Activated T-cell treated with anti-CD3 and anti-CD28 coated beads for 48 hours (primary cell): ENCODE data around the gene SH3PXD2A.

ENCODE experiments used
- DNase-seq: peaks from one replicate; pipeline ENCODE4 v3.0.0-alpha.2; 2020; ENCODE audit warnings: low read depth

SH3PXD2A gene

DNA sequence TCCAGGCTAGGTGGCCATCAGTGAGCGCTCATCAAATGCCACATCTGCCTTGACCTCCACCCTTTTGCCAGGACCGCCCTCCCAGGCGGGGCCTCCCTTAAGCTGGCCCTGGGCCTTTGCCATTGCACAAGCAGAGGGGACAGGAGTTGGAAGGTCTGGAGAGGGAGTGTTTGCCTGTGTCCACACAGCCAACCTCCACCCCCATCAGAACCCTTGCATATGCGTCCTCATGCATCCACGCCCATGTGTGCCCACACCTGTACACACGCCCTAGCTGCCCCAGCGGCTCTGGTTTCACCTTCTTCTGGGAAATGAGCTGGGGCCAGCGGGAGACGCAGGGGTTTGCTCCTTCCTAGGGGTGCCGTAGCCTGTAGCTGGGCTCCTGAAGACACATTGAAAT, 297.9 kb downstream of the SH3PXD2A start:
- DNase-seq: no peak

DNA sequence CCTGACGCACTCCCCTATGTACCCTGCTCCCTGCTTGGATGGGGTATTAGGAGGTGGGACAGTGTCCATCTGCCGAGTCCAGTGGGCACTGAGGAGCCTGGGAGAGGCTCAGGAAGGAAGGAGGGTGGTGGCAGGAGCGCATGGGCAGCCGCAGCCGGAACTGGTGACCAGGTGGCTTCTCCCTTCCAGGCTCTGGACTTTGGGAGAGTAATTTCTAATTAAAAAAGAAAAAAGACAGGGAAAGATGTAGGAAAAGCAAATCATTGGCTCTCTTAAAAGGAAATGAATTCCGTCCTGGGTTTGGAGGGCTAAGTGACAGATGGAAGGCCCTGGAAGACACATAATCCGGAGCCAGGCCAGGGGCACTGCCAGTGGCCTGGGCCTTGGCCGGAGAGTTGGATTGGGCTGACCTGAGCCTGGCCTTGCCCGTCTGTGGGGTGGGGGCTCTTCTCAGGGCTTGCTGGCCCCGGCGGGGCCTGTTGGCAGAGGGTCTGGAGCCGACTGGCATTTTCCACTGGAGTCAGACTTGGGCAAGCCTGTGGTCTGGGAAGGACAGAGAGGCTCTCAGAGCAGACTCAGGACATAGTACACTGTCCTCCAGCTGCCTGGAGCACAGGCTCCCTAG, 298.9 kb downstream of the SH3PXD2A start:
- no peak for DNase-seq

DNA sequence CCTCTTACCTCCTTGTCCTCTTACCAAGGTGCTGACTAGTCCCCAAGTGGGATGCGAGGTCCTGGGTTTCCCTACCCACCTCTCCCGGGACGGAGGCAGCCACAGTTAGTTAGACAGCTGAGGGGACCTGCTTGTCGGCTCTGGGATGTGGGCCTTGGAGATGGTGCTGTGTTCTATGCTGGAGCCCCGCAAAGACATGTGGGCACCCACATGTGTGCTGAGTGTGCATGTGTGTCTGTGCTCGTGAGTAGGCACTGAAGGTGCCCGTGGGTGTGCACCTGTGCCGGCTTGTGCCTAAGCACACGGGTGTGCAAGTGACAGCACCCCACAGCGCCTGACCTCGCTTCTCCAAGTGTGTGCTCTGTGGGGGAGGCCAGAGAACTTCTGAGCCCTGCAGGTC, 299.7 kb downstream of the SH3PXD2A start:
- no peak for DNase-seq

DNA sequence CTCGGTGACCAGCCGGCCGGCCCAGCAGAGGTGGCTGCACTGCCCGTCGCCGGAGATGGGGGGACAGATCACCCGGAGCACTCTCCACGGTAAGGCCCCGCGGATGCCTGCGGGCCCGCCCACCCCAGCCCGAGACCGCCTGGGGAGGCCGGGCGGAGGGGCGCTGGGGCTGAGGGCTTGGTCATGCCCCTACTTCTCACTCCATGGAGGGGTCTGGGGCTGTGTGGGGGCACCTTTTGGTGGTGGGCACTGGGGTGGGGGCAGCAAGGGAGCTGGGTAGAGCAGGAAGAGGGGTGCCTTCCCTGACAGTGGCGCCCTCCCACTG, 300.1 kb downstream of the SH3PXD2A start:
- DNase-seq: no peak

DNA sequence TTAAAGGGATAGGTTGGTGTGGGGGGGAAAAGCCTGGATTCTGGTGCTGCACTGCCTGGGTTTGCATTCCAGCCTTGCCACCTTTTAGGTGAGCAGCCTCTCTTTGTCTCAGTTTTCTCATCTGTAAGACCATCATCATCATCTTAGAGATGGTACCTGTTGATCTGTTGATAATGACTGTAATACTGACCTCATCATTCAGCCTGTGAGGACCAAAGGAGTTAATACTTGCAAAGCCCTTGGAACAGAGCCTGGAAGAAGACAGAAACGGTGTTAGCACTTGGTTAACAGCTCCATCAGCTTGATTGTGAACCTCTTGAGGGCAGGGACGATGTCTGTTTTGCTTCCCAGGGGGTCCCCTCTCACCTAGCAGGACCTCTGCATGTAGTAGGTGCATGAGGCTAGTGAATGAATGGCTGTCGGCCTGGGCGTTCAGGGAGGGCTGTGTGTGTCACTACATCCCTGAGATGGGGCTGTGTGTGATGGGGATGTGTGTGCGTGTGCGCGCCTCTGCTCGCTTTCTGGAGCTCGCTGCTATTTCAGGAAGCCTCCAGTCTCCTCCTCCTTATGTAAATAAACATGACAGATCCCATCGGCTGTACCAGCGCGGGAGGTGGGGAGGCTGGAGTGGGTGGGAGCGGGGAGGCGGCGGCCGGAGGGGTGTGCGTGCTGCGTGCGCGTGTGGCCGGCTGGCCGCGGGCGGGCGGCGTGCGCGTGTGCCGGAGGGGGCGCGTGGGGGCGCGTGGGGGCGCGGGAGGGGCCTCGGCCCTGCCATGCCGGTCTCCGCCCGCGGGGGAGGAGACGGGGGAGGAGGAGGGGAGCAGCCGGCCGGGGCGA, 300.7 kb downstream of the SH3PXD2A start:
- no peak for DNase-seq

DNA sequence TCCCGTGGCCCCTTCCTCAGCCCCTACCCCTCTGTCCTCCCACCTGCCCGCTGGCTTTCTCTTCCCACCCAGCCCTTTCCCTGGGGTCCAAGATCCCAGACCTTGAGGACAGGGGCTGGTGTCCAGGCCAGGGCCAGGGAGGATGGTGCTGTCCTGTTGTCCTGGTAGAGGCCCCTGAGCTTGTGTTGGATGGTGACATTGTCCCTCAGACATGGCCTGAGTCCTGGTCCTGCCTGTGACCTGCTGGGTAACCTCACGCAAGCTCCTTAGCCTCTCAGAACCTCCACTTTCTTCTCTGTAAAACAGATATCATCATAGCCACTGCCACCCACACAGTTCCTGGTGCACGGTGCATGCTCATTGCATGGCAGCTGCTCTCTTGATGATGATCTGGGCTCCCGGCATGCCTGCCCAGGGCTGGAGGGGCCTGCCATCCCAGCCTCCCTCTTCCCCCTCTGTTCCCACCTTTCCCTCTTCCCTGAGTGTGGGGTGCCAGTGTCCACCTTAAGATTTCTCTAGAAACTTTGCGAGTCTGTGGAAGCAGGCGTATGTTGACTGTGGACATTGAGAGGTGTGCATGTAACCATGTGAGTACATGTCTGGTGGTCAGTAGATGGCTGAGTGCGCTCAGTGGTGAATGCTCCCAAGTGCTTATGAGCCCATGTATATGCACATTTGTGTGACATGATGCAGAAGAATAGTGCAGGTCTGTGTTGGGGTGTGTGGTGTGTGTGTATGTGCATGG, 301.5 kb downstream of the SH3PXD2A start:
- peak; percentile 57 for DNase-seq

DNA sequence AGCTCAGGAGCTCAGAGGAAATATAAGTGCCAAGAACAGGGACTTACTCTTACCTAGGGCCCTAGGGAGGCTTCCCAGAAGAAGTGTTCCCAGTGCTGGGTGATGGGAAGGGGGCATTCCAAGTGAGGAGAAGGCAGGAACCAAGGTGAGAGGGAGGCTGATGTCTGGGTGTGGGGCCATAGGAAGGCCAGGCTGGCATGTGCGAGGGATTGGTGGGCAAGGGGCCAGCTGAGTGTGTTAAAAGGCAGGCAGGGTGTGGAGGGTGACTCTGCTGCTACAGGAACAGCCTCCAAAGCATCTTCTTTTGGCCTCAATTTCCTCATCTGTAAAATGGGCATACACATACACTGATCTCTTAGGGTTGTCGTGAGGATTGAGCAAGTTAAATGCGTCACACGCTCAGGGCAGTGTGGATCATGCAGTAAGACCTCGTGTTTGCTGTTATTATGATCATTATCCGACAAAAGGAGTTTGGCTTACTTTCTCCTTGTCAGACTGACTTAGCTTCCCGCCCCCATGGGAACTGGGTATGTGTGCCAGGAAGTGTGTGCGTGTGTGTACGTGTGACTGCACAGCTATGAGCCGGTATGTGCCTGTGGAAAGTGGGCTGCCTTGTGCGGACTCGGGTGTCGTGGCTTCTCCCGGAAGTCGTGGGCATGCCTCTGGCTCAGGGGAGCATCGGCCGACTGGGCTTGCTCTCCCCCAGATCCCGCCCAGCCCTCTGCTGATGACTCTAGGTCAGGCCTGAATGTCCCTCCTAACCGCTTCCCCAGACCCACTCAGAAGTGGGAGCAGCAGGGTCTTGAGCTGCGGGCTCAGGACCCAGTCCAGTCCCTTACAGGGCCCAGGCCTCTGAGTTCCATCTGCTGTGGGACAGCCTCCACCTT, 302.3 kb downstream of the SH3PXD2A start:
- no peak for DNase-seq

DNA sequence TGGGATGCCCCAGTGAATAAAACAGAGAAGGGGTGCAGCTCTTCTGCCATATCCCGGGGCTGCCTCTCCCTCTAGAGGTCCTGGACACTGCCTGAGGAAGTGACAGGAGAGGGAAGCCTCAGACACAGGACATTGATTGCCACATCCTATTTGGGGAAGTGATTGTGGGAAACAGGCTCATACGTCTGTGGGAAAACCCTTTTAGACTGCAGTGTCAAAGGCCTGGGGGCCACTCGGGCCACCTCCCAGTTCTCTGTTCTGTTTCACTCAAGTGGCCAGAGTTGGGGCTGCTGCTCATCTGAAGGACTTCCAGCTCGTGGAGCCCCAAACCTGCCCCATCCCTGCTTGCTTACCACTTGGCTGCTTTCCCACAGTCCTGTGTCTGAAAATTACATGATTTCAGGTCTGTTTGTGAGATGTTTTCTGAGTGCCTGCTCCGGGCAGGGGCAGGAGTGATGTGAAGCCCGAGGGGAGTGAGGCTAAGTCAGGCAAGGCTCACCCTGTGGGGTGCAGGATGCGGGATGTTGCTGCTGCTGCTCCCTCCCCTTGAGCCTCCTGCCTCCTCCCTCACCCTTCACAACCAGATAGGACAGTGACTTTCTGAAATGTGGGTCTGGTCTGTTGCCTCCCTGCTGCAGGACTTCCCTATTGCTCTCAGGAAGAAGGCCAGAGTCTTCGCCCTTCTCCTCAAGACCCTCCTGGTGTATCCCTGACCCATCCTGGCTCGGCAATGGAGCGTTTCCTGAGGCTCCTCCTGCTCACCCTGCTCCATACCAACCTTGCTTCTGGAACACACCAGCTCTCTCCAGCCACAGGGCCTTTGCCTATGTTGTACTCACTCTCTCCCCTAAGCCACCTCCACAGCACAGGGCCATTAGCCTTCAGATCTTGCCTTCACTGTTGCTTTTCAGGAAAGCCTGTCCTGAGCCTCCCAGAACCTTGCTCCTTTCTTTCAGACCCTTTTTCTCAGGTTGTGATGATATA, 303.5 kb downstream of the SH3PXD2A start:
- no peak for DNase-seq

DNA sequence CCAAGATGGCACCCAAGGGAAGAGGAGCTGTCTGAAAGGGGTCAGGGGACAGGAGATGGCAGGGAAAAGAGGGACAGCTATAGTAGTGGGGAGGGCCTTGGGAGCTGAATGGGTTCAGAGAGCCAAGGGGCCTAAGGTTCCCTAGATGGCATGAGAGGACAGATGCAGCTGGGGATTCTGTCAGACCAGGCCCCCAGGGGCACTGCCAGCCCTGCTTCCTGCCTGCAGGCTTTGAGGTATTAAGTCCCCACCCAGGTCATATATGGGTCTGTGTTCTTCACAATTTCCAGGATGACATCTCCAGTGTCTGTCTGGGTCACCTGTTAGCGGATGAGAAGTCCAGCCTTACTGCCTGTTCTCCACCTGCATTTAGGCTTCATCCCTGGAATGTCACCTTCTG, 305.1 kb downstream of the SH3PXD2A start:
- DNase-seq: no peak

DNA sequence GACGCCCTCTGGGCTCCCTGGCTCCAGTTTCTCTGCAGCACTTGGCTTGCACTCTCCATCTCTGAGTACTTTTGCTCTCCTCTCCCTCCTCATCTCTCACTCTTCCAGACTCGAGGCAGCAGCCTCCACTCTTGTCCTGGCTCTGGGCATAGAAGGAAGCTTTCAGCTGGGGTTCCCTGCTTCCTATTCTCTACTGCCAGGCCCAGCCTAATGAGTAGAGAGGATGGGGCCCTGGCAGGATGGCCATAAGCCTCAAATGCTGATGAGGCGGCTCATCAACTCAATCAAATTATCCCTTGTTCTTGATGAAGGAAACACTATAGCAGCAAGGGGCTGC, 306.1 kb downstream of the SH3PXD2A start:
- DNase-seq: no peak

DNA sequence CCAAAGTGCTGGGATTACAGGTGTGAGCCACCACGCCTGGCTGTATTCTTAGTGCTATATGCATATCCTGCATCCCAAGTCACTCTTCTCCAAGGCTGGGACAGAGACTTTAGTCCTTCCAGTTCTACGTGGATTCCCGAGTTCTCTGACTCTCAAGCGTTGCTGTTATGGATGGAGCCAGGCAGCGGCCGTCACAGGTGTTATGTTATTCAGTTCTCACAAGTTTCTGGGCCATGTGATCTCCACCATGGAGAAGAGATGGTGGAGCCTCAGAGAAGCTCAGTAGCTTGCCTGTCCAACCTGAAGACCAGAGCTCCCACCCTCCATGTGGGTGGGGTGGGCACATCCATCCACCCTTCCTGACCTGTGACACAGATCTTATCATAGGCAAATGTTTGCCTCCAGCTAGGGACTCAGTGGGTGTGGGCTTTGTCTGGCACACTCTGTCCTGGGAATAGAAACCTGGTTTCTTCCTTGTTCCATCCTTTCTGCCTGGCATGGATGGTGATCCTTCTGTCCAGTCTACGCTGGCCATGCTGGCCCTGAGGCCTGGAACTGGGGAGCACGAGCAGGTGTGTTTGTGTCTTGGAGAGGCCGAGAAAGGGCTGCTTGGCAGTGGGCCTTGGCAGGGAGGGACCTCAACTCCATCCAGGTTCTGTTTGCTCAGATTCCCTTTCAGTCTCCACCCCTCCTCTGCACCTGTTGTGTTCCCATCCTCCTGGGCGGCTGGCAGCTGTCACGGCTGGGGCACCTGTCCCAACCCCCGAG, 306.6 kb downstream of the SH3PXD2A start:
- no peak for DNase-seq

DNA sequence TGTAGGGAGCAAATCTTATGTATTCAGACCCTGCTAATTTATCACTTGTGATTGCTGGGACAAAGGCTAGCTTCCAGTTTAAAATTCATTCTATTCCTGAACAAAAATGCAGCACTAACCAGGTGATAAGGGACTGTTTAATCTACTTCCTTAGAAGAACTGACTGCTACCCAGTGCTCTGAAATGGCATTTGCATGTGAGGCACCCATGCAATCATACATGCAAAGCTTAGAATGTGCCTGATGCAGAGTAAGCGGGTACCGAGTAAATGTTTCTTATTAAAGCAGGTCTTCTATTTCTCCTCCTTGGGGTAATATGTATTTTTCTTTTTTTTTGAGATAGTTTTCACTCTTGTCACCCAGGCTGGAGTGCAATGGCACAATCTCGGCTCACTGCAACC, 307.4 kb downstream of the SH3PXD2A start:
- no peak for DNase-seq

DNA sequence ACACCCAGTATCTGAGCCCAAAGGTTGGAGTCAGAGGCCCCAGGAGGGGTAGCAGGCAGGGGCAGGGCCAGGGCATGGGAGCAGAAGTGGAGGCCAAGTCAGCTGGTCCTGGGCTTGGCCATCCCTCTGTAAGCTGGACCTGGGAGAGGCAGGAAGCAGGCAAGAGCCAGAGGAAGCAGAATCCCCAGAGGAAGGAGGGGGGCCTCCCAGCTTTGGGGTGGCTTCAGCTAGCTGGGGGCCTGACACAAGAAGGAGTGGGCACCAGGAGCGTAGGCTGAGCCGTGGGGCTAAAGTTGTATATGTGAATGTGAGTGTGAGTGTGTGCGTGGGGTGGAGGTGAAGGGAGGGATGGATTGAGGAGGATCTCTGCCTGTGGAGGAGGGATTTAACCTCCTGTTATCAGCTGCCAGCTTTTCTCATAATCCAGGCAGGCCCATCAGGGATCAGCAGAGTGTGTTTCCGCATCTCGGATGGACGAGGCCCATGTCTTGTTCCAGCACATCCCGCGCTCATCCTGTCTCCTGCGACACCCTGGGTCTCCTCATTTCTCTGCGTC, 307.9 kb downstream of the SH3PXD2A start:
- no peak for DNase-seq

DNA sequence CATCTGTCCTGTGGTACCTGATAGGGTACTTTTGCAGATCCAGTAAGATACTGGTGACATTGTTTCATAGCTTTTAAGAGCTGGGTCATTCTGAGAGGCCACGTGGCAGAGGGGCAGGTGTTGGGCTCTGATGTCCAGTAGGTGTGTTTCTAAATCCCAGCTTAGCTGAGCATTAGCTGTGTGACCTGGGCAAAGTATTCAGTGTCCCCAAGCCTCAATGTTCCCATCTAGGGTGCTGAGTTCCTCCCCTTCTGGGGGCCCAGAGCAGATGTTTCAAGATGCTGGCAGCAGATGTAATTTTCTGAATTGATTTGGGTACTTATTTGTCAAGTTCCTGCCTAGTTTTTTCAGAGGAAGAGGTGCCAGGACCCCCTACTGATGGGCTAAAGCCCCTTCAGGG, 309.0 kb downstream of the SH3PXD2A start:
- no peak for DNase-seq

DNA sequence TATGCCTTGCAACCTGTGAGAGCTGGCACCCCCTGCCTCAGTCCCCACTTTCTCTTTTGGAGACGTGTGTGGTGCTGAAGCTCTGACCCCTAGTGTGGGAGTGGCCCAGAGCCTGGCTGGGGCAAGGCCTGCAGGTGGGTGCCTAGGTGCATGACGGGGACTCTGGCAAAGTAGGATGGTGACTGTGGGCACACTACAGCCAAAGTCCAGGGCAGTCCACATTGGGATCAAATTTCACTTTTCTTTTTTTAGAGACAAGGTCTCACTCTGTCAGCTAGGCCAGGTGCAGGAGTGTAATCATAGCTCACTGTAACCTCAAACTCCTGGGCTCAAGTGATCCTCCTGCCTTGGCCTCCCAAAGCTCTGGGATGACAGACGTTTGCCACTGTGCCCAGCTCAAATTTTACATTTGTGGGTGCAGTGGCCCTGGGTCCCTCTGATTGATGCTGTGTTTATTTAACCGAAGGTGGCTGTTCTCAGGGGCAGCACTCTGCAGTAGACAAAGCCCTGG, 309.6 kb downstream of the SH3PXD2A start:
- DNase-seq: no peak

DNA sequence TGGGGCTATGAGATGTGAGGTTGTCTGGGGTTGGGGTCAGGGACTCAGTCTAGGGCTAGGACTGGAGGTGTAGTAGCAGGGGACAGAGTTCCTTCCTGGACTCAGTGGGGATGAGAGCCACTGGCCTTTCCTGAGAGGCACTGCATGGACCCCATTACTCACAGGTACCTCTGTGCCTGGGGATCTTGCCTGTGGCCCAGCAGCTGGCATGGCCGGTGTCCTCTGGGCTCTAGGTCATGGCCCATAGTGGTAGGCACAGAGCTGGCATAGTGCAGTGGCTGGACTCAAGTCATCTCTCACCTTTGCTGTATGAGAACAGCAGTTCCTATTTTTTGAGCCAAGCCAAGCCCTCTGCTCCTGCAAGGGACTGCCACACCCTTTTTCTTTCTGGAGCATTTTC, 310.0 kb downstream of the SH3PXD2A start:
- no peak for DNase-seq

DNA sequence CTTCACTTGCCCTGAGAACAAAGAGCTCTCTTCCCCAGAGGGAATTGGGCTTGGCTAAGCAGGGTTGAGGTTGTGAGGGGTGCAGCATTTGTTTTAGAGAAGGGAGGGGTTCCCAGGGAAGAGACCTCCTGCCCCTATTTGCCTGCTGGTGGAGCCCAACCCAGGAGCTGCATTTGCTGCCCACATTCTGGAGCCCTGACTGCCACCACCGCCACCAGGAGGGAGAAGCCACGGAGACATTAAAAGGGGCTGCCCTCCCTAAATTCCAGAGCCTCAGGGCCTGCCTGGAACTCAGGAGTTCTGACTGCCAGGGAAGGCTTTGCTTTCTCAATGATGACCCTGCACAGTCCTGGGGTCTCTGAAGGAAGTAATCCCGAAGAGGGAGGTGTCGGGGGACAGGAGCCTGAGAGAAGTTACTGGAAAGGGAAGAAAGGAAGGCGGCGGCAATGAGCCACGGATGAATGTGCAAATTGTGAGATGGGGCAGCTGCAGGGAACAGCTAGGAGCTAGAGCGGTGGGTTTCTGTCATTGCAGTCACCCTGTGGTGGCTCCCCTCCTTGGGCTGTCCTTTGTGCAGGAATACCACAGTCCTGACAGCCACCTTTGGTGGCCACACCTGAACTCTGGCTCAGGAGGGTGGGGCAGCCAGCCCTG, 310.6 kb downstream of the SH3PXD2A start:
- no peak for DNase-seq
